HEK293 (cell line): Measurements from ENCODE around the gene IL1RAP.

ENCODE experiments used
- CTCF ChIA-PET: fragments of 350-600 bp; formaldehyde crosslinking; extraction: SDS; loops from one replicate; lab custom pipeline; 2021; ENCODE audit warnings: antibody characterized with exemption; lab: Yijun Ruan, JAX
- POLR2A ChIA-PET: fragments of 300-600 bp; formaldehyde crosslinking; extraction: SDS; loops from one replicate; lab custom pipeline; 2020; ENCODE audit warnings: antibody characterized with exemption, inconsistent platforms; lab: Yijun Ruan, JAX
- H3K27ac ChIP-seq: fragments of 200-500 bp; sonication (Bioruptor generic); 2 replicates; pipeline ENCODE4 v1.5.1; 2014; ENCODE audit warnings: low read depth, low read length, control low read depth, inconsistent platforms; ENCODE audit errors: extremely low read depth
- H3K36me3 ChIP-seq, 2 experiments: fragments of 200-500 bp in 1 of 2; sonication (Bioruptor generic) in 1 of 2; 1 replicate in 1 of 2; 2 replicates in 1 of 2; pipeline ENCODE4 v1.5.1; 2014 to 2017; ENCODE audit warnings: inconsistent platforms in 2 of 2, low read length in 2 of 2; ENCODE audit not compliant: control insufficient read depth in 2 of 2, insufficient read depth in 1 of 2
- H3K4me1 ChIP-seq: fragments of 200-500 bp; sonication (Bioruptor generic); 2 replicates; pipeline ENCODE4 v1.5.1; 2014; ENCODE audit warnings: mild to moderate bottlenecking, low read length, inconsistent platforms; ENCODE audit not compliant: control insufficient read depth, insufficient read depth
- H3K4me3 ChIP-seq: 2 replicates; pipeline ENCODE4 v1.5.1; 2011; ENCODE audit warnings: low read depth, mild to moderate bottlenecking, control low read depth, low read length, moderate library complexity
- H3K9me3 ChIP-seq: fragments of 200-500 bp; sonication (Bioruptor generic); 2 replicates; pipeline ENCODE4 v1.5.1; 2014; ENCODE audit warnings: low read depth, low read length, inconsistent platforms; ENCODE audit not compliant: control insufficient read depth, insufficient read depth
- ELK4 ChIP-seq: IDR thresholded peaks from 2 replicates; pipeline ENCODE4 v1.6.1; 2011; ENCODE audit warnings: mild to moderate bottlenecking, low read depth, low read length, borderline replicate concordance
- GLIS2 ChIP-seq: fragments of 450-650 bp; formaldehyde crosslinking; IDR thresholded peaks from 2 replicates; pipeline ENCODE4 v1.5.1; 2016; ENCODE audit warnings: missing biosample characterization, missing genetic modification characterization
- OVOL3 ChIP-seq: fragments of 450-650 bp; formaldehyde crosslinking; IDR thresholded peaks from 2 replicates; pipeline ENCODE4 v1.5.1; 2016; ENCODE audit warnings: missing biosample characterization, missing genetic modification characterization
- PRDM4 ChIP-seq: fragments of 450-650 bp; formaldehyde crosslinking; IDR thresholded peaks from 2 replicates; pipeline ENCODE4 v1.5.1; 2017; ENCODE audit warnings: missing biosample characterization, missing genetic modification characterization
- REPIN1 ChIP-seq: fragments of 450-650 bp; formaldehyde crosslinking; IDR thresholded peaks from 2 replicates; pipeline ENCODE4 v1.5.1; 2017; ENCODE audit warnings: missing biosample characterization, missing genetic modification characterization, low read depth
- REST ChIP-seq: fragments of 450-650 bp; formaldehyde crosslinking; IDR thresholded peaks from 2 replicates; pipeline ENCODE4 v1.5.1; 2016; ENCODE audit warnings: missing biosample characterization, missing genetic modification characterization
- ZBTB8A ChIP-seq: fragments of 450-650 bp; formaldehyde crosslinking; IDR thresholded peaks from 2 replicates; pipeline ENCODE4 v1.5.1; 2016; ENCODE audit warnings: missing biosample characterization, missing genetic modification characterization
- ZFP3 ChIP-seq: fragments of 450-650 bp; formaldehyde crosslinking; IDR thresholded peaks from 2 replicates; pipeline ENCODE4 v1.5.1; 2016; ENCODE audit warnings: low read depth, missing biosample characterization, missing genetic modification characterization
- ZNF157 ChIP-seq: fragments of 450-650 bp; formaldehyde crosslinking; IDR thresholded peaks from 2 replicates; pipeline ENCODE4 v1.5.1; 2016; ENCODE audit warnings: missing biosample characterization, missing genetic modification characterization
- ZNF211 ChIP-seq: fragments of 450-650 bp; formaldehyde crosslinking; IDR thresholded peaks from 2 replicates; pipeline ENCODE4 v1.5.1; 2016; ENCODE audit warnings: low read depth, missing biosample characterization, missing genetic modification characterization
- ZNF239 ChIP-seq: fragments of 450-650 bp; formaldehyde crosslinking; IDR thresholded peaks from 2 replicates; pipeline ENCODE4 v1.5.1; 2016; ENCODE audit warnings: missing biosample characterization, missing genetic modification characterization
- ZNF26 ChIP-seq: fragments of 450-650 bp; formaldehyde crosslinking; IDR thresholded peaks from 2 replicates; pipeline ENCODE4 v1.5.1; 2016; ENCODE audit warnings: missing biosample characterization, missing genetic modification characterization
- ZNF335 ChIP-seq: fragments of 450-650 bp; formaldehyde crosslinking; conservative IDR thresholded peaks from 2 replicates; pipeline ENCODE4 v1.5.1; 2016; ENCODE audit warnings: missing biosample characterization, missing genetic modification characterization
- ZNF37A ChIP-seq: fragments of 450-650 bp; IDR thresholded peaks from 2 replicates; pipeline ENCODE4 v1.5.1; 2018; ENCODE audit warnings: missing biosample characterization, missing genetic modification characterization
- ZNF449 ChIP-seq: fragments of 450-650 bp; formaldehyde crosslinking; IDR thresholded peaks from 2 replicates; pipeline ENCODE4 v1.5.1; 2017; ENCODE audit warnings: missing biosample characterization, mild to moderate bottlenecking, missing genetic modification characterization, moderate library complexity
- ZNF571 ChIP-seq: fragments of 450-650 bp; formaldehyde crosslinking; IDR thresholded peaks from 2 replicates; pipeline ENCODE4 v1.5.0; 2017; ENCODE audit warnings: missing biosample characterization, missing genetic modification characterization
- ZNF654 ChIP-seq: fragments of 450-650 bp; formaldehyde crosslinking; IDR thresholded peaks from 2 replicates; pipeline ENCODE4 v1.5.1; 2016; ENCODE audit warnings: low read depth, missing biosample characterization, missing genetic modification characterization
- ZNF658 ChIP-seq: fragments of 450-650 bp; formaldehyde crosslinking; IDR thresholded peaks from 2 replicates; pipeline ENCODE4; 2016; ENCODE audit warnings: missing biosample characterization, missing genetic modification characterization
- ZSCAN16 ChIP-seq: fragments of 450-650 bp; formaldehyde crosslinking; IDR thresholded peaks from 2 replicates; pipeline ENCODE4 v1.5.1; 2016; ENCODE audit warnings: missing biosample characterization, missing genetic modification characterization
- ZSCAN23 ChIP-seq: fragments of 450-650 bp; formaldehyde crosslinking; IDR thresholded peaks from 2 replicates; pipeline ENCODE4 v1.5.1; 2016; ENCODE audit warnings: missing biosample characterization, missing genetic modification characterization
- TF ChIP-seq, protein P1 (sequence below): fragments of 450-650 bp; formaldehyde crosslinking; IDR thresholded peaks from 2 replicates; pipeline ENCODE4 v1.5.1; 2016; ENCODE audit warnings: missing biosample characterization, missing genetic modification characterization

IL1RAP gene

GRCh38 chr3:190684776-190685175 lies 170.9 kb downstream of the IL1RAP start:
- no peaks in the 10 kb centered on the region for H3K9me3 ChIP-seq
- TF ChIP-seq ZNF37A (tag by site-specific recombination) (no peak), ZSCAN16 (tag by site-specific recombination) (no peak), OVOL3 (tag by site-specific recombination) (no peak), ZNF157 (no peak), ZNF239 (tag by site-specific recombination) (no peak), ZNF26 (tag by site-specific recombination) (no peak), ELK4 (no peak), ZNF571 (tag by site-specific recombination) (no peak)
- H3K4me3 ChIP-seq, result no peak overlapping the region
- CTCF ChIA-PET, result interaction anchor here (0.6 to 1.2 kb wide), 2 partner anchors 16 to 126 kb away, joined by 3 to 5 read pairs; no protein-coding TSS in a partner anchor
- H3K36me3 ChIP-seq, result no peaks in the 10 kb centered on the region
- no peak overlapping the region for H3K27ac ChIP-seq
- no peaks in the 10 kb centered on the region for H3K4me1 ChIP-seq
- POLR2A ChIA-PET, result no interaction called here

- Histone ChIP-seq H3K4me3 (no peak overlapping the region), H3K27ac (no peak overlapping the region), H3K36me3 (no peaks in the 10 kb centered on the region), H3K4me1 (no peaks in the 10 kb centered on the region), H3K9me3 (no peaks in the 10 kb centered on the region)
- TF ChIP-seq REPIN1 (tag by site-specific recombination), result no peak
- TF ChIP-seq ZNF449 (tag by site-specific recombination), result no peak
- no peak for TF ChIP-seq ZNF658 (tag by site-specific recombination)
- no peak for TF ChIP-seq PRDM4 (tag by site-specific recombination)
- no peak for TF ChIP-seq OVOL3 (tag by site-specific recombination)
- no peak for TF ChIP-seq ZBTB8A (tag by site-specific recombination)
- no peak for TF ChIP-seq ZFP3 (tag by site-specific recombination)
- TF ChIP-seq ZSCAN23, result no peak
- POLR2A ChIA-PET, result no interaction called here
- CTCF ChIA-PET, result interaction anchor here (1.2 kb wide), 1 partner anchor 14 kb away, joined by 5 read pairs; no protein-coding TSS in a partner anchor
These were observed 172.1 kb downstream of the IL1RAP start for GRCh38 chr3:190686011-190686410.

- Histone ChIP-seq H3K27ac (no peak overlapping the region), H3K36me3 (no peaks in the 10 kb centered on the region), H3K4me3 (no peak overlapping the region), H3K9me3 (no peaks in the 10 kb centered on the region), H3K4me1 (no peaks in the 10 kb centered on the region)
- POLR2A ChIA-PET, result no interaction called here
- CTCF ChIA-PET, result interaction anchor here (1.4 kb wide), 1 partner anchor 176 kb away, joined by 5 read pairs; the partner anchor contains the start of gene IL1RAP
- TF ChIP-seq, protein P1, sequence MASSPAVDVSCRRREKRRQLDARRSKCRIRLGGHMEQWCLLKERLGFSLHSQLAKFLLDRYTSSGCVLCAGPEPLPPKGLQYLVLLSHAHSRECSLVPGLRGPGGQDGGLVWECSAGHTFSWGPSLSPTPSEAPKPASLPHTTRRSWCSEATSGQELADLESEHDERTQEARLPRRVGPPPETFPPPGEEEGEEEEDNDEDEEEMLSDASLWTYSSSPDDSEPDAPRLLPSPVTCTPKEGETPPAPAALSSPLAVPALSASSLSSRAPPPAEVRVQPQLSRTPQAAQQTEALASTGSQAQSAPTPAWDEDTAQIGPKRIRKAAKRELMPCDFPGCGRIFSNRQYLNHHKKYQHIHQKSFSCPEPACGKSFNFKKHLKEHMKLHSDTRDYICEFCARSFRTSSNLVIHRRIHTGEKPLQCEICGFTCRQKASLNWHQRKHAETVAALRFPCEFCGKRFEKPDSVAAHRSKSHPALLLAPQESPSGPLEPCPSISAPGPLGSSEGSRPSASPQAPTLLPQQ (tag by site-specific recombination), result no peak
- TF ChIP-seq GLIS2, result no peak
- no peak for TF ChIP-seq ZNF335 (tag by site-specific recombination)
- no peak for TF ChIP-seq ZNF211 (tag by site-specific recombination)
- no peak for TF ChIP-seq ZNF654 (tag by site-specific recombination)
- no peak for TF ChIP-seq REST (tag by site-specific recombination)
These were observed 176.4 kb downstream of the IL1RAP start for GRCh38 chr3:190690246-190690645.
